ENCODE data around the gene RASSF1. TPM values are rescaled to one million over a fixed set of nuclear protein-coding genes. Genes with fewer than 3 reads are reported as not detected.

Gene RASSF1
- total RNA-seq, 1 experiment from 2014 or later: 15.8 TPM

DNA sequence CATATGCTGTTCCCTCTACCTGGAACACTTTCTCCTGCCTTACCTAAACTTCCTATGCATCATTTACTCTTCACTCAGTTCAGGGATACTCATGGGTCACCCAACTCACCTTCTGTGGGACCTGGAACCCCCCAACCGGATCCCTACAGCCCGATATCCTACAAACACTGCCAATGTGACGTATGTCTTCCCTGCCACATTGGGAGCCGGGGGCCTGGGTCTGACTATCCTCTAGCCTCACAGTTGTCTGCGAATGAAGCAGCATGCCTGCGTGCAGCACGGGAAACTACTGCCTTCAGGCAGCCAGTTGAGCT lies 9.5 kb upstream of the RASSF1 start:
- H2BK12ac ChIP-seq (ENCODE audit: insufficient read length, low read depth, low read length): no peak overlapping the region
- TF ChIP-seq, protein P1, sequence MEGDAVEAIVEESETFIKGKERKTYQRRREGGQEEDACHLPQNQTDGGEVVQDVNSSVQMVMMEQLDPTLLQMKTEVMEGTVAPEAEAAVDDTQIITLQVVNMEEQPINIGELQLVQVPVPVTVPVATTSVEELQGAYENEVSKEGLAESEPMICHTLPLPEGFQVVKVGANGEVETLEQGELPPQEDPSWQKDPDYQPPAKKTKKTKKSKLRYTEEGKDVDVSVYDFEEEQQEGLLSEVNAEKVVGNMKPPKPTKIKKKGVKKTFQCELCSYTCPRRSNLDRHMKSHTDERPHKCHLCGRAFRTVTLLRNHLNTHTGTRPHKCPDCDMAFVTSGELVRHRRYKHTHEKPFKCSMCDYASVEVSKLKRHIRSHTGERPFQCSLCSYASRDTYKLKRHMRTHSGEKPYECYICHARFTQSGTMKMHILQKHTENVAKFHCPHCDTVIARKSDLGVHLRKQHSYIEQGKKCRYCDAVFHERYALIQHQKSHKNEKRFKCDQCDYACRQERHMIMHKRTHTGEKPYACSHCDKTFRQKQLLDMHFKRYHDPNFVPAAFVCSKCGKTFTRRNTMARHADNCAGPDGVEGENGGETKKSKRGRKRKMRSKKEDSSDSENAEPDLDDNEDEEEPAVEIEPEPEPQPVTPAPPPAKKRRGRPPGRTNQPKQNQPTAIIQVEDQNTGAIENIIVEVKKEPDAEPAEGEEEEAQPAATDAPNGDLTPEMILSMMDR (conservative IDR thresholded peaks at IDR 0.05): no peak
- no peak overlapping the region for H2AK5ac ChIP-seq (ENCODE audit: insufficient read length, low read length)
- H3K9me3 Mint-ChIP-seq: no peaks in the 10 kb centered on the region
- no peak overlapping the region for H3K27ac Mint-ChIP-seq
- H3K23me2 ChIP-seq (ENCODE audit: insufficient read length, low read depth, low read length, poor library complexity, severe bottlenecking): peaks cover 19% of the 10 kb centered on the region
- no peak overlapping the region for H4K8ac ChIP-seq (replicated peaks; ENCODE audit: insufficient read length, low read depth, low read length)
- WGBS (ENCODE audit: extremely low coverage, insufficient read length, low lambda C conversion rate): no CpG with 5 or more reads among the region's 7 CpGs
- DNase-seq: no peak
- H3K36me3 Mint-ChIP-seq (ENCODE audit: insufficient read depth in 1 of 3, low read depth in 3 of 3): peaks cover 14 to 31% (median 21%) of the 10 kb centered on the region in 3 experiments; a peak in 6 of 7 replicates
- peaks cover under 1% of the 10 kb centered on the region; the same call in 1 of the 2 replicates for H3K27me3 ChIP-seq (ENCODE audit: insufficient read depth, low read length)
- no peaks in the 10 kb centered on the region for H3K9me3 ChIP-seq (ENCODE audit: control insufficient read depth, low read depth, low read length)
- no peak overlapping the region for H2AFZ ChIP-seq (ENCODE audit: low read length)
- H2BK15ac ChIP-seq (ENCODE audit: low read depth, low read length): no peak overlapping the region
- H2BK5ac ChIP-seq (ENCODE audit: insufficient read length, low read length): no peak overlapping the region
- no peak overlapping the region for H2BK120ac ChIP-seq (ENCODE audit: low read depth, low read length, poor library complexity, severe bottlenecking)
- no peak overlapping the region for H4K91ac ChIP-seq (ENCODE audit: insufficient read length, low read depth, low read length)
- H3K4me2 ChIP-seq (ENCODE audit: insufficient read depth, insufficient read length, low read length): peak overlapping the region; percentile 74
- H4K20me1 ChIP-seq (ENCODE audit: control insufficient read depth, insufficient read depth, insufficient read length): no peaks in the 10 kb centered on the region
- peaks cover 18 to 19% of the 10 kb centered on the region in 2 experiments for H3K4me1 Mint-ChIP-seq
- no peak overlapping the region for H3K4ac ChIP-seq (ENCODE audit: low read depth, low read length)
- H3K18ac ChIP-seq (ENCODE audit: insufficient read length, low read depth, low read length): no peak overlapping the region
- H3K27me3 Mint-ChIP-seq (ENCODE audit: low read depth): peaks cover 15% of the 10 kb centered on the region
- no peak overlapping the region for H3K56ac ChIP-seq (ENCODE audit: insufficient read length, low read depth, low read length)
- H3T11ph ChIP-seq (ENCODE audit: low read length): no peak overlapping the region
- no peak overlapping the region for H3K14ac ChIP-seq (ENCODE audit: insufficient read depth, low read length)
- no peaks in the 10 kb centered on the region for H3K79me1 ChIP-seq (ENCODE audit: insufficient read depth, low read depth, low read length, poor library complexity, severe bottlenecking)
- H3K4me3 Mint-ChIP-seq: peak overlapping the region; percentile 94 to 96
- no peaks in the 10 kb centered on the region for H3K79me2 ChIP-seq (ENCODE audit: insufficient read depth, low read length)
- peak overlapping the region; percentile 40 for H3K9ac ChIP-seq (ENCODE audit: extremely low read depth, insufficient read length, low read length)
- no peak overlapping the region for H3K27ac ChIP-seq (ENCODE audit: insufficient read length, low read depth, low read length)
- H2BK20ac ChIP-seq (ENCODE audit: low read depth, low read length, poor library complexity, severe bottlenecking): no peak overlapping the region
- no peak overlapping the region for H3K23ac ChIP-seq (ENCODE audit: insufficient read length, low read depth, low read length)
- H4K5ac ChIP-seq (ENCODE audit: insufficient read length, low read depth, low read length): no peak overlapping the region
- no peaks in the 10 kb centered on the region; the same call in 1 of the 2 replicates for H3K4me1 ChIP-seq (ENCODE audit: insufficient read depth, low read length)
